Fibroblast of the conjunctiva (primary cell): Measurements from ENCODE around the gene SLC2A4RG.

Source experiments
- DNase-seq: peaks from one replicate; pipeline ENCODE4 v3.0.0-alpha.2; 2010; ENCODE audit warnings: low read depth

SLC2A4RG gene

GRCh38 chr20:63741354-63741675 is 1.7 kb downstream of the SLC2A4RG start:
- no peak for DNase-seq

GRCh38 chr20:63741676-63742380 is 2.3 kb downstream of the SLC2A4RG start:
- DNase-seq, result no peak

DNA sequence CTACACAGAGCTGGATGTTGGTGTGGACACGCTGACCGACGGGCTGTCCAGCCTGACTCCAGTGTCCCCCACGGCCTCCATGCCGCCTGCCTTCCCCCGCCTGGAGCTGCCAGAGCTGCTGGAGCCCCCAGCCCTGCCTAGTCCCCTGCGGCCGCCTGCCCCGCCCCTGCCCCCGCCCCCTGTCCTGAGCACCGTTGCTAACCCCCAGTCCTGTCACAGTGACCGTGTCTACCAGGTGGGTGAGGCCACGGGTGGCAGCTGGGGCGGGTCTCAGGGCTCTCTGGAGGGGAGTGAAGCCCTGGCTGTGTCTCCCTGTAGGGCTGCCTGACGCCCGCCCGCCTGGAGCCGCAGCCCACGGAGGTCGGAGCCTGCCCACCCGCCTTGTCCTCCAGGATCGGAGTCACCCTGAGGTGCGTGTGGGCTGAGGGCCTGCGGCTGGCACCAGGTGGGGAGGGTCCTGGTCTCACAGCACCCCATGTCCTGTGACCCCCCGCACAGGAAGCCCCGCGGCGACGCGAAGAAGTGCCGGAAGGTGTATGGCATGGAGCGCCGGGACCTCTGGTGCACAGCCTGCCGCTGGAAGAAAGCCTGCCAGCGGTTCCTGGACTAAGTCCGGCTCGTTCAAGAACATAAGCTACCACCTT is 2.9 kb downstream of the SLC2A4RG start:
- no peak for DNase-seq

- no peak for DNase-seq
These were observed 3.8 kb downstream of the SLC2A4RG start for GRCh38 chr20:63743210-63743970.

- DNase-seq, result no peak
These were observed 4.6 kb downstream of the SLC2A4RG start for GRCh38 chr20:63744158-63744557.

- no peak for DNase-seq
These were observed 5.2 kb downstream of the SLC2A4RG start for GRCh38 chr20:63744574-63745423.

DNA sequence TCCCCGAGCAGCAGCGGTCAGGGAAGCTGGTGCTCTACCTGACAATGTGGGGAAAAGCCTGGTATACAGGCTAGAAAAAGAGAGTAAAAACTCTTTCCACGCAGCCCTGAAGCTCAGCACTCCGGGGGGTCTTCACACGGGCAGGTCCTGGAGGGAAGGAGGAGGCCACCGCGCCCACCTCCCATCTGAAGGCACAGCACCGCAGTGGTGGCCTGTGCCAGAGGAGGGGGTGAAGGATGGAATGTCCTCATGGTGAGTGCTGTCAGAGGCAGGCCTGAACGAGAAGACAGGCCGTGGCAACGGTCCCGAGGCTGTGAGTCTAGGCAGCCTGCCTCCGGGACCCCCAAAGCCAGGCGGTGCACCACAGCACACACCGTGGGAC is 5.8 kb downstream of the SLC2A4RG start:
- DNase-seq, result no peak

DNA sequence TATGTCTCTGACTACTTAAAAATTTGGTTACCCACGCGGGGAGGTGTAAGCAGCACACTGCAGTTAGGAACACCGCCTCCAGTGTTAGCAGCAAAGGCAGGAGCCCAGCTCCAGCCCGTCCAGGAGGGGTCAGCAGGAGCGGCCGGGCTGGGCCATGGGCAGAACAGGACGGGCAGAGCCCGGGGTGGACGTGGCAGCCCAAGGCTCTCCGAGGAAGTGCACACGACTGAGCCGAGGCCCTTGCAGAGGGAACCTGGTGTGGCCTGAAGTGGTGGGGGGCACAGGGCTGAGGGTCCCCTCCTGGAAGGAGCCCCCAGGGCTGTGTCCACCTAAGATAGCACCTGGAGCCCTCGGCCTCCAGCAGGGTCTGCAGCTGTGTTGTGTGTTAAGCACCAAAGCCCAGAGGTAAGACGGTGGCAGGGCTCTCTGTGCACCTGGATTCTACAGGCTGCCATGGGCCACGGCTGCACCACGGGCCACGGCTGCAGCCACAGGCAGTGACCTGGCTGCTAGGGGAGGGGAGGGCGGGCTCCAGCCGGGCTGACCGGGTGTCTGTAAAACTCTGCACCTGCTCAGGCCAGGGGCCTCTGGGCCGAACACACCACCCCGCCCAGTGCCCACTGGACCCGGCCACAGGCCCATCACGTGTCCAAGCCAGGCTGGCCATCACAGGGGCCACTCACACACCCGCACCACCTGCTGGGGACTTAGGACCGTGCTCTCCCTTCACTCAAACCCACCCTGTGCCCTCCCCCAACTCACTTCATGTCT is 6.6 kb downstream of the SLC2A4RG start:
- DNase-seq, result no peak

GRCh38 chr20:63746751-63747315 is 7.3 kb downstream of the SLC2A4RG start:
- DNase-seq, result no peak

- no peak for DNase-seq
These were observed 8.1 kb downstream of the SLC2A4RG start for GRCh38 chr20:63747622-63748069.

DNA sequence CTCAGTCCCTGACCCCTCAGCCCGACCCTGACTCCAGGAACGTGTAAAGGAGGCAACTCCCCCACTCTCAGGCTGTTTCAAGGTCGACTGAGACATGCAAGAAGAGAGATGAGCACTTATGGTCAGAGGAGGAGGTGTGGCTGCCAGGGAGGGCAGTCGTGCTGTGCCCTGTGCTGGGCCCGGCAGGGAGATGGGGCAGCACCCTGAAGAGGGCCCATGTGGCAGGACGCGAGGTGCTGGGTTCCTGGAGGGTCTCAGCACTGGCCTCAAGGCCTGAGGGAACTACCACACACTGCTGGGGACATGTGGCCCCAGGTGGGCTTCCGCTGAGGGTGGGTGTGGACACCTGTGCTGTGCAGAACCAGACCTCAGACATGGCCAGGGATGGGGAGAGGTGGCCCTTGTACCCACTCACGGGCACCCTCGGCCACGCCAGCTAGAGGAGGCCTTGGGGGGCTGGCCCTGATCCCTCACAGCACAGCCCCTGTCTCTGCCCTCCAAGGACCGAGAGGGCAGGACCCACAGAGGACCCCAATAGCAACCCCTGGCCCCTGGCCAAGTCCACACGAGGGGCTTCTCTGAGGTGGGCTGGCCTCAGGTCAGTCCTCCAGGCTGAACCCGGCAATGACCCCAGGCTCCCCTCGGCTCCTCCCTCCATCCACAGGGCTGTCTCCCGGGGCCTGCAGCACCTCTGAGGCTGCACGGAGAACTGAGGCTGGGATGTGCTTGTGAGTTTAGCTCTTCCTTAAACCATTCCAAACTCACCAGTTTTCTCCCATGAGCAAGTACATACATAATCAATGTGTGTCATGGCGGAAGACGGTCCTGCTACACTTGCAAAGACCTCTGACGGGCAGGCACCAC is 8.7 kb downstream of the SLC2A4RG start:
- no peak for DNase-seq

GRCh38 chr20:63748934-63749270 is 9.3 kb downstream of the SLC2A4RG start:
- no peak for DNase-seq

GRCh38 chr20:63749597-63750508 is 10.3 kb downstream of the SLC2A4RG start:
- no peak for DNase-seq

DNA sequence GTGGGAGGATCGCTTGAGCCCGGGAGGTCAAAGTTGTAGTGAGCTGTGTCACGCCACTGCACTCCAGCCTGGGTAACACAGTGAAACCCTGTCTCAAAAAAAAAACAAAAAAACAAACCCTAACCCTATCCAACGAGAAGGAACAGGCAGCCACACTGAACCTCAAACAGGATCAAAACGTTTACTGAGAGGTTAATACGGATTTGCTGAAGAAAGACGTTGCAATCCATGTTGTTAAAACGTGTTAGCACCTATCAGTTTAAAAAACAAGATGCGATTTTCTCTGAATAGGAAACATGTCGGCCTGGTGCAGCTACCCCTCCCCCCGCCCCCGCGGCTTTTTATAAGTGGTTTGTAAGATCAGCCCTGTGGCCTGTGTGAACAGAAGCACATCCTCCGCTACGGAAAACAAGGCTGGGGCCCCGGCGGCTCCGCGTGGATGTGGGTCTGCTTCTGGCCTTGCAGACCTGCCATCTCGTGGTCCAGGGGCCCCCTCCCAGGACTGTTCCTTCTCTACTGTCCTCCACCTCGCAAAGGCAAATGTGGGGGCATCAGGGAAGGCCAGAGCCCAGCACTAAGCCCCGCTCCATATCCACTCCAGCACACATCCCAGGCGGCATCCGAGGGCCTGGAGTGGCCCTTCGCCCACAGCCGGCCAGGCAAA is 11.4 kb downstream of the SLC2A4RG start:
- no peak for DNase-seq

GRCh38 chr20:63751471-63752271 is 12.1 kb downstream of the SLC2A4RG start:
- DNase-seq, result no peak

DNA sequence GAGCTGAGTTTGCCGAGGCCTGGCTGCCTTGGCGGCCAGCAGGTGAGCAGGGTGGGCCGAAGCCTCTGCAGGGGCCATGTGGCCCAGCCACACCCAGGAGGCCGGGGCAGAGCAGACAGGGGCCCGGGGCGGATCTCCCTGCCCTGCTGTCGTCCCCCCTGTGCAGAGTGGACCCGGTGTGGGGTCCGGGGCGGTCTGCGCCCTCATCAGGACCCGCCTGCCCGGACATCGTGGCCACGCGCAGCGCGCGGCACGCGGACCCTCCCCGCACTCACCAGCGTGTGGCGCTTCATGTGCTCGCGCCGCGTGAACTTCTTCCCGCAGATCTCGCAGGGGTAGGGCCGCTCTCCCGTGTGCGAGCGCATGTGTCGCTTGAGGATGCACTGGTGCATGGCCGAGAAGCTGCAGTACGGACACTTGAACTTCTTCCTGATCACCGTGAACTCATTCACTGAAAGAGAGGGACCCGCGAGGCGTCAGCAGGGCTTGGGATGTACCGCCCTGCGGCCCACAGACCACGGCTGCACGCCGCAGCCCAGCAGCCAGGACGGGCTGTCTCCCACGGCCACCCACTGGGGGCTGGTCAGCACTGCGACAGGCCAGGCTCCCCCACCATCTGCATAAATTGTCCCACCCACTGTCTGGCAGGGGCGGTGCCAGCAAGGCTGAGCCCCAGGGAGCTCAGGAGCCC is 13.0 kb downstream of the SLC2A4RG start:
- no peak for DNase-seq

DNA sequence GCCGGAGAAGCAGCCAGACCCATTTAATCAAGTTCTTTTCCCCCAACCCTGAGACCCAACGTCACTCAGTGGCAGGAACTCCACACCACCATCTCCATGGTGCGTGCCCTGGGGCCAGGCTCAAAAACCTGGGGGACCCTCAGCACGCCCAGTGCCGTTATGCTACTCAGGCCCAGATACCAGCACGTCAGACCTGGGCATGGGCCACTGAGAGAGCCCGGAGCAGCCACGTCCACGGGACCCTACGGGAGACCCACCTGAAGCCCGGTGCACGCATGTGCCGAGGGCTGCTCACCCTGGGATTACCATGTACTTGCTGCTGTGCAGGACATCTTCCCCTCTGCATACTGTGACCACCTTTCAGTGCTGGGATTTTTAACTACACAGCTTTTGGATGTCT is 13.8 kb downstream of the SLC2A4RG start:
- no peak for DNase-seq
